ENCODE measurements around the gene SLC12A9.
"Not testable (repeated sequence)": the region's sequence is repeated elsewhere in the genome, so short reads cannot be mapped to it uniquely, and the experiment has no call there.

Gene SLC12A9

DNA sequence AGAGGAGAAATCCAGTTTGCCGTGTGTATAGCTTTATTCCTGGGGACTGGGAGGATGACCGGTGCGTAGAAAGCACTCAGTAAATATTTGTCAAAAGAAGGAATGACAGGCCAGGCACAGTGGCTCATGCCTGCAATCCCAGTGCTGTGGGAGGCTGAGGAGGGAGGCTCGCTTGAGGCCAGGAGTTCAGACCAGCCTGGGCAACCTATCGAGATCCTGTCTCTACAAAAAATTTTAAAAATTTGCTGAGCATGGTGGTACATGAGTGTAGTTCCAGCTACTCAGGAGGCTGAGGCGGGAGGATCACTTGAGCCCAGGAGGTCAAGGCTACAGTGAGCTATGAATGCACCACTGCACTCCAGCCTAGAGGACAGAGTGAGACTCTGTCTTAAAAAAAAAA is 41.0 kb upstream of the SLC12A9 start:
- no peak overlapping the region for H3K4me3 ChIP-seq (replicated peaks; ENCODE audit: insufficient read depth, low read length)
- H3K27ac ChIP-seq (replicated peaks) = no peak overlapping the region
- TF ChIP-seq SPI1 (IDR thresholded peaks at IDR 0.05; ENCODE audit: borderline replicate concordance, low read depth) (no peak), POLR2AphosphoS5 (IDR thresholded peaks at IDR 0.05; ENCODE audit: low read depth) (no peak), GABPA (IDR thresholded peaks at IDR 0.05; ENCODE audit: low read depth) (no peak)
- TF ChIP-seq, protein P1, sequence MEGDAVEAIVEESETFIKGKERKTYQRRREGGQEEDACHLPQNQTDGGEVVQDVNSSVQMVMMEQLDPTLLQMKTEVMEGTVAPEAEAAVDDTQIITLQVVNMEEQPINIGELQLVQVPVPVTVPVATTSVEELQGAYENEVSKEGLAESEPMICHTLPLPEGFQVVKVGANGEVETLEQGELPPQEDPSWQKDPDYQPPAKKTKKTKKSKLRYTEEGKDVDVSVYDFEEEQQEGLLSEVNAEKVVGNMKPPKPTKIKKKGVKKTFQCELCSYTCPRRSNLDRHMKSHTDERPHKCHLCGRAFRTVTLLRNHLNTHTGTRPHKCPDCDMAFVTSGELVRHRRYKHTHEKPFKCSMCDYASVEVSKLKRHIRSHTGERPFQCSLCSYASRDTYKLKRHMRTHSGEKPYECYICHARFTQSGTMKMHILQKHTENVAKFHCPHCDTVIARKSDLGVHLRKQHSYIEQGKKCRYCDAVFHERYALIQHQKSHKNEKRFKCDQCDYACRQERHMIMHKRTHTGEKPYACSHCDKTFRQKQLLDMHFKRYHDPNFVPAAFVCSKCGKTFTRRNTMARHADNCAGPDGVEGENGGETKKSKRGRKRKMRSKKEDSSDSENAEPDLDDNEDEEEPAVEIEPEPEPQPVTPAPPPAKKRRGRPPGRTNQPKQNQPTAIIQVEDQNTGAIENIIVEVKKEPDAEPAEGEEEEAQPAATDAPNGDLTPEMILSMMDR (IDR thresholded peaks at IDR 0.05; ENCODE audit: insufficient read depth, low read length) = no peak
- TF ChIP-seq, protein P2, sequence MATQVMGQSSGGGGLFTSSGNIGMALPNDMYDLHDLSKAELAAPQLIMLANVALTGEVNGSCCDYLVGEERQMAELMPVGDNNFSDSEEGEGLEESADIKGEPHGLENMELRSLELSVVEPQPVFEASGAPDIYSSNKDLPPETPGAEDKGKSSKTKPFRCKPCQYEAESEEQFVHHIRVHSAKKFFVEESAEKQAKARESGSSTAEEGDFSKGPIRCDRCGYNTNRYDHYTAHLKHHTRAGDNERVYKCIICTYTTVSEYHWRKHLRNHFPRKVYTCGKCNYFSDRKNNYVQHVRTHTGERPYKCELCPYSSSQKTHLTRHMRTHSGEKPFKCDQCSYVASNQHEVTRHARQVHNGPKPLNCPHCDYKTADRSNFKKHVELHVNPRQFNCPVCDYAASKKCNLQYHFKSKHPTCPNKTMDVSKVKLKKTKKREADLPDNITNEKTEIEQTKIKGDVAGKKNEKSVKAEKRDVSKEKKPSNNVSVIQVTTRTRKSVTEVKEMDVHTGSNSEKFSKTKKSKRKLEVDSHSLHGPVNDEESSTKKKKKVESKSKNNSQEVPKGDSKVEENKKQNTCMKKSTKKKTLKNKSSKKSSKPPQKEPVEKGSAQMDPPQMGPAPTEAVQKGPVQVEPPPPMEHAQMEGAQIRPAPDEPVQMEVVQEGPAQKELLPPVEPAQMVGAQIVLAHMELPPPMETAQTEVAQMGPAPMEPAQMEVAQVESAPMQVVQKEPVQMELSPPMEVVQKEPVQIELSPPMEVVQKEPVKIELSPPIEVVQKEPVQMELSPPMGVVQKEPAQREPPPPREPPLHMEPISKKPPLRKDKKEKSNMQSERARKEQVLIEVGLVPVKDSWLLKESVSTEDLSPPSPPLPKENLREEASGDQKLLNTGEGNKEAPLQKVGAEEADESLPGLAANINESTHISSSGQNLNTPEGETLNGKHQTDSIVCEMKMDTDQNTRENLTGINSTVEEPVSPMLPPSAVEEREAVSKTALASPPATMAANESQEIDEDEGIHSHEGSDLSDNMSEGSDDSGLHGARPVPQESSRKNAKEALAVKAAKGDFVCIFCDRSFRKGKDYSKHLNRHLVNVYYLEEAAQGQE (IDR thresholded peaks at IDR 0.05; ENCODE audit: insufficient replicate concordance, low read depth) = no peak
- no peak for DNase-seq (ENCODE audit: low read depth in 1 of 2, low spot score in 1 of 2)
- H3K27me3 ChIP-seq (ENCODE audit: insufficient read depth, poor library complexity, severe bottlenecking) = no peaks in the 10 kb centered on the region

DNA sequence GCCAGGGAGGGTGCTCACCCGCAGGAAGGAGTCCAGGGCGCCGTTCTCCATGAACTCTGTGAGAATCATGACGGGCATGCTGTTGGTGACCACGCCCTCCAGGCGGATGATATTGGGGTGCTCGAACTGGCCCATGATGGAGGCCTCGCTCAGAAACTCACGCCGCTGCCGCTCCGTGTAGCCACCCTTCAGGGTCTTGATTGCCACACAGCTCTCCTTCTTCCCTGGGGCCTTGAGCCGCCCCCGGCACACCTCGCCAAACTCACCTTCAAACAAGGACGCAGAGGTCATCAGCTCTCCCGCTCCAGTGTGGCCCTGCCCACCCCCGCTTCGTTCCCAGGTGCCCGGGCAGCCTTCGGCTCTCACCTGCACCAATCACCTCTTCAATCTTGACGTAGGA is 39.8 kb upstream of the SLC12A9 start:
- TF ChIP-seq GABPA (IDR thresholded peaks at IDR 0.05; ENCODE audit: low read depth) (no peak), SPI1 (IDR thresholded peaks at IDR 0.05; ENCODE audit: borderline replicate concordance, low read depth) (no peak), POLR2AphosphoS5 (IDR thresholded peaks at IDR 0.05; ENCODE audit: low read depth) (no peak)
- TF ChIP-seq, protein P2 (IDR thresholded peaks at IDR 0.05; ENCODE audit: insufficient replicate concordance, low read depth) = no peak
- TF ChIP-seq, protein P1 (IDR thresholded peaks at IDR 0.05; ENCODE audit: insufficient read depth, low read length) = no peak
- Histone ChIP-seq H3K27me3 (ENCODE audit: insufficient read depth, poor library complexity, severe bottlenecking) (no peaks in the 10 kb centered on the region), H3K27ac (replicated peaks) (no peak overlapping the region), H3K4me3 (replicated peaks; ENCODE audit: insufficient read depth, low read length) (no peak overlapping the region)
- no peak for DNase-seq (ENCODE audit: low read depth in 1 of 2, low spot score in 1 of 2)

- peak in 1 of 2 experiments; percentile 42 for DNase-seq (ENCODE audit: low read depth in 1 of 2, low spot score in 1 of 2)
- not testable (repeated sequence) for H3K4me3 ChIP-seq (replicated peaks; ENCODE audit: insufficient read depth, low read length); H3K27me3 ChIP-seq (ENCODE audit: insufficient read depth, poor library complexity, severe bottlenecking); H3K27ac ChIP-seq (replicated peaks)
Observed at GRCh38 chr7:100816515-100816914, 36.0 kb upstream of the SLC12A9 start.

GRCh38 chr7:100817097-100817496 is 35.4 kb upstream of the SLC12A9 start:
- H3K4me3 ChIP-seq (replicated peaks; ENCODE audit: insufficient read depth, low read length) = no peak overlapping the region
- no peaks in the 10 kb centered on the region for H3K27me3 ChIP-seq (ENCODE audit: insufficient read depth, poor library complexity, severe bottlenecking)
- DNase-seq (ENCODE audit: low read depth in 1 of 2, low spot score in 1 of 2) = no peak
- H3K27ac ChIP-seq (replicated peaks) = no peak overlapping the region
- TF ChIP-seq, protein P1 (IDR thresholded peaks at IDR 0.05; ENCODE audit: insufficient read depth, low read length) = no peak
- TF ChIP-seq SPI1 (IDR thresholded peaks at IDR 0.05; ENCODE audit: borderline replicate concordance, low read depth) = no peak
- TF ChIP-seq POLR2AphosphoS5 (IDR thresholded peaks at IDR 0.05; ENCODE audit: low read depth) = no peak
- no peak for TF ChIP-seq GABPA (IDR thresholded peaks at IDR 0.05; ENCODE audit: low read depth)
- TF ChIP-seq, protein P2 (IDR thresholded peaks at IDR 0.05; ENCODE audit: insufficient replicate concordance, low read depth) = no peak

All from HL-60 (cell line).